Skeletal muscle satellite cell (primary cell): Measurements from ENCODE around the gene METTL27.
"Not testable (repeated sequence)": the region's sequence is repeated elsewhere in the genome, so short reads cannot be mapped to it uniquely, and the experiment has no call there.

ENCODE experiments used
- H3K27me3 ChIP-seq: 2 replicates; pipeline ENCODE4 v1.7.0; 2013; ENCODE audit warnings: low read length; ENCODE audit not compliant: control insufficient read depth, insufficient read depth
- H3K36me3 ChIP-seq: 2 replicates; pipeline ENCODE4 v1.7.0; 2013; ENCODE audit warnings: mild to moderate bottlenecking, control low read depth, low read length; ENCODE audit not compliant: insufficient read depth
- H3K4me1 ChIP-seq: 2 replicates; pipeline ENCODE4 v1.7.0; 2013; ENCODE audit warnings: low read length; ENCODE audit not compliant: control insufficient read depth, insufficient read depth
- H3K4me2 ChIP-seq: 2 replicates; pipeline ENCODE4 v1.7.0; 2013; ENCODE audit warnings: mild to moderate bottlenecking, low read length
- H3K4me3 ChIP-seq: 2 replicates; pipeline ENCODE4 v1.7.0; 2013; ENCODE audit warnings: low read length
- H3K9ac ChIP-seq: 2 replicates; pipeline ENCODE4 v1.7.0; 2013; ENCODE audit warnings: mild to moderate bottlenecking, low read depth, low read length, moderate library complexity
- H3K9me3 ChIP-seq: replicated peaks from 2 replicates; pipeline ENCODE4 v1.7.0; 2013; ENCODE audit warnings: mild to moderate bottlenecking, control low read depth, low read length

Gene METTL27

DNA sequence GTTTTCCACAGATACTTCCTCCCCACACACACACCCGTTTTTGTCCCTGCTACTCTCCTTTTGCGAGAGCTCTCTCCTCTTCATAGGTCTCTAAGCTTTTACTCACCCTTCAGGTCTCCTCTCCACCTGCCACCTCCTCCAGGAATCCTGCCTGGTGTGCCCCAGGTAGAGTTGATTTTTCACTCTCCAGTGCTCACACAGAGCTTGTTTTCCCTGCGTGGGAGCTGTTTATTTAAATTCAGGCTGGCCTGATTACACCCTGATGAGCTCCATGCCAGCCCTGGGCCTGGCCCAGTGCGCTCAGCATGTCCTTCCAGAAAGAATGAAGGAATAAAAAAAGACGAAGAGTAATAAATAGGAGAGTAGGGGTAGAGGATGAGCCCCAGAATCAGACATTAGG, 19.1 kb downstream of the METTL27 start:
- Histone ChIP-seq H3K4me3 (peak overlapping the region; percentile 18), H3K9me3 (no peaks in the 10 kb centered on the region), H3K9ac (peak overlapping the region; percentile 62), H3K27me3 (no peaks in the 10 kb centered on the region), H3K36me3 (no peaks in the 10 kb centered on the region), H3K4me2 (peak overlapping the region; percentile 77), H3K4me1 (peaks cover 29% of the 10 kb centered on the region)

DNA sequence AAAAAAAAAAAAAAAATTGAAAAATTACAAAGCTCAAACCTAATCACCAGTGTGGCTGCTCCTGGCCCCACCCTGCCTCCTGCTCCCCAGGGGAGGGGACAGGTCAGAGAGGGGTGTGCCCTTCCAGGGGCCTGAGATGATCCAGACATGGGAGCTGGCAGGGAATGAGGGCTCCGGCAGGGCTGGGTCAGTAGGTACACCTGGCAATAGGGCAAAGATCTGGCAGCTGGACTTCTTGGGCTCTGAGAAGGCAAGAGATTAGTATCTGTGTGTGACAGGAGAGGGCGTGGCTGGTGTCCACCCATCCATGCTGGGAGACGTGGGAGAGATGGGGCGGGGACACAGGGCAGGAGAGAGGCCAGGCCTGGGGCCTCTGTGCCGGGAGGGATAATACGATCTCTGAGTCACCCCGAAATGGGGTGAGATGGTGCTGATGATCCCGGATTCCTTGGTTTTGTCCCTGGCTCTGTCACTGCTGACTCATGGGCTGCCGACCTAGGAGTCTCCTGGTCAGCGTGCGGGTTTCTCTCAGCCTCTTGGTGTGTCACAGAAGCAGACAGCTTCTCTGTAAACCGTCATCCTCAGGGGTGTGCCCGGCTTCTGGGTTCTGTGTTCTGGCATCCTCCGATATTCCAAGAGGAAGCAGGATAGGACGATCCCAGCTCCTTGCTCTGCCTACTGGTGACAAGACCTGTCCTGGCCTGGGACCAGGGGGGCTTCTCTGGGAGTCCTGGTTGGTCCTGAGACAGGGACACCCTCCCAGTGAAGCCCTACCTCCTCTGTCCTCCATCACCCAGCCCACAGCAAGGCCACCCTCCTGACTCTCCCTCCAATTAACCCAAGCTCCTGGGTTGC, 19.8 kb downstream of the METTL27 start:
- Histone ChIP-seq H3K27me3 (no peaks in the 10 kb centered on the region), H3K9me3 (no peaks in the 10 kb centered on the region), H3K4me1 (peaks cover 23% of the 10 kb centered on the region), H3K4me2 (peak overlapping the region; percentile 77), H3K4me3 (peak overlapping the region; percentile 33), H3K9ac (peak overlapping the region; percentile 62), H3K36me3 (no peaks in the 10 kb centered on the region)

- H3K4me1 ChIP-seq: peaks cover 21% of the 10 kb centered on the region
- not testable (repeated sequence) for H3K4me2 ChIP-seq, H3K36me3 ChIP-seq, H3K27me3 ChIP-seq, H3K9me3 ChIP-seq, H3K4me3 ChIP-seq, H3K9ac ChIP-seq
Measured at GRCh38 chr7:73821597-73822285, 20.6 kb downstream of the METTL27 start.

DNA sequence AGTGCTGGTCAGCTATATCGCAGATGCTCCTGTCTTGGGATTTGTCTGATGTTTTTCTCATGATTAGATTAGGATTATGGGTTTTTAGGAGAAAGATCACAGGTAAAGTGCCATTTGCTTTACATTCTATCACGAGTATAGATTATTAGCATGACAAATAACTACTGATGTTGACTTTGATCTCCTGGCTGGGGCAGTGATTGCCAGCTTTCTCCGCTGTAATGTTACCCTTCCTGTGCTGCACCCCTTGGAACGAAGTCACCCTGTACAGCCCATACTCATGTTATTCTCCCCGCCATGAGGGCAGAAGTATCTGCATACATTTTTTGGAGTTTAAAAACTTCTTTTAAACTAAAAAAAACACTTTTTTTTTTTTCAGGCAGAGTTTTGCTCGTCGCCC, 22.3 kb downstream of the METTL27 start:
- Histone ChIP-seq H3K9ac (no peak overlapping the region), H3K4me2 (no peak overlapping the region), H3K36me3 (no peaks in the 10 kb centered on the region), H3K27me3 (no peaks in the 10 kb centered on the region), H3K4me3 (no peak overlapping the region), H3K4me1 (peaks cover 20% of the 10 kb centered on the region), H3K9me3 (no peaks in the 10 kb centered on the region)

- peaks cover under 1% of the 10 kb centered on the region for H3K4me1 ChIP-seq
- H3K9me3 ChIP-seq: no peaks in the 10 kb centered on the region
- no peaks in the 10 kb centered on the region for H3K27me3 ChIP-seq
- H3K4me3 ChIP-seq: no peak overlapping the region
- no peaks in the 10 kb centered on the region for H3K36me3 ChIP-seq
- H3K9ac ChIP-seq: no peak overlapping the region
- no peak overlapping the region for H3K4me2 ChIP-seq
Measured at GRCh38 chr7:73817121-73817520, 25.2 kb downstream of the METTL27 start.

DNA sequence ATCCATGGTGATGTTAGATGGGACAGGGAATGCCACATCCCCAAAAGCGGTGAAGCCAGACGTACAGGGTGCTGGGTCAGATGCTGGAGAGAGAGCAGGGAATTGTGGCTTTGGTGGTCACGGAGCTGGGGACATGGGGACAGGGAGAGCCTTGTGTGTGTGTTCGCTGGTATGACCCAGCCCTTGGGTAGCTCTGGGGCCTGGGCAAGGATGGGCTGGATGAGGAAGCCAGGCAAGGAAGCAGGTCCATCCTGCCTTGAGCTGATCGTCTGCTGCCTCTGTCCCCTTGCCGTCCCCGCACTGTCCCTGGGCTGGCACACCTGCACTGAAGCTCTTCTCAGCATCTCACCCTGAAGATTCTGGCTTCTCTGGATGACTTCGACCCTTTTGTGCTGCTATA, 26.9 kb downstream of the METTL27 start:
- Histone ChIP-seq H3K9me3 (no peaks in the 10 kb centered on the region), H3K4me2 (no peak overlapping the region), H3K36me3 (no peaks in the 10 kb centered on the region), H3K4me1 (no peaks in the 10 kb centered on the region), H3K9ac (no peak overlapping the region), H3K4me3 (no peak overlapping the region), H3K27me3 (no peaks in the 10 kb centered on the region)

- no peaks in the 10 kb centered on the region for H3K4me1 ChIP-seq
- H3K36me3 ChIP-seq: no peaks in the 10 kb centered on the region
- no peaks in the 10 kb centered on the region for H3K27me3 ChIP-seq
- no peaks in the 10 kb centered on the region for H3K9me3 ChIP-seq
- H3K4me2 ChIP-seq: no peak overlapping the region
- H3K4me3 ChIP-seq: no peak overlapping the region
- H3K9ac ChIP-seq: no peak overlapping the region
Measured at GRCh38 chr7:73812996-73813395, 29.3 kb downstream of the METTL27 start.

DNA sequence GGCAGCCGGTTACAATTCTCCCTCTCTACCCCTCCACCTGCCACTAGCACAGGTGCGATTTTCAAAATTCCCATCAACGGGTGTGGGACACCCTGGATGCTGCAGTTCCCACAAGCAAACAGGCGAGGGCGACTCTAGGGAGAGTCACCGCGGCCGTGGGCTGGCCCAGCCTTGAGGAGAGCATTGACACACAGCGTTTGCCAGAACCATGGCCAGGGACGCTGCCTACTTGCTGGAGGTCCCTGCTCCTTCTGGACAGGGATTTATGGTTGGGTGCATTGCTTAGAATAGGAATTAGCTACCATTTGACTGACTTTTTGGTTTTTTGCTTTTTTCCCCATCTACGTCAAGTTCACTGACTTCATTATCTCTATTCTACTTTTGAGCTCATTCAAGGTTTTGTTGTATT, 30.6 kb downstream of the METTL27 start:
- Histone ChIP-seq H3K9ac (no peak overlapping the region), H3K27me3 (no peaks in the 10 kb centered on the region), H3K4me1 (no peaks in the 10 kb centered on the region), H3K4me3 (no peak overlapping the region), H3K9me3 (no peaks in the 10 kb centered on the region), H3K36me3 (no peaks in the 10 kb centered on the region), H3K4me2 (no peak overlapping the region)

GRCh38 chr7:73810998-73811360, 31.3 kb downstream of the METTL27 start:
- H3K4me2 ChIP-seq: no peak overlapping the region
- H3K9ac ChIP-seq: no peak overlapping the region
- no peaks in the 10 kb centered on the region for H3K27me3 ChIP-seq
- H3K36me3 ChIP-seq: no peaks in the 10 kb centered on the region
- H3K4me3 ChIP-seq: no peak overlapping the region
- H3K4me1 ChIP-seq: no peaks in the 10 kb centered on the region
- H3K9me3 ChIP-seq: no peaks in the 10 kb centered on the region

DNA sequence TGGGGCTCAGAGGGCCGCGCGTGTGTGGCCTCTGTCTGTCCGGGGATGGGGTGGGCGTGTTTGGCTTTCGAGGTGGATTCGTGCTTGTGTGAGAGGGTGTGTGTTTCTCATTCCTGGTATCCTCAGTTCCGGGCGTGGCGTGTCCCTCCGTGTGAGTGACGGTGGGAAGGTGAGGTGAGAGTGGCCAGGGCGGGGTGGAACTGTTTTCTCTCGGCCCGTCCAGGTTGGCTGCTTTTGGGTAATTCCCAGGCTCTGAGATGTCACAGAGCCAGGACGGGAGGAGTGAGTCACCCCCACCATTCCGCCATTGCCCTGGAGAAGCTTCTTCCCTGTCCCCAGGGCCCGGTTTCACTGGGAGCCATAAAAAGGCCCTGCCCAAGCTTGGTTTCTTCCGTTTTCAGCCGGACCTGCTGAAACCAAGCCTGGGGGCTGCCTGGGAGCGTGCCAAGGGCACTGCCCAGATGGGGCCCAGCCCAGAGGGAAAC, 32.8 kb downstream of the METTL27 start:
- Histone ChIP-seq H3K4me3 (no peak overlapping the region), H3K9me3 (no peaks in the 10 kb centered on the region), H3K27me3 (no peaks in the 10 kb centered on the region), H3K9ac (no peak overlapping the region), H3K4me1 (no peaks in the 10 kb centered on the region), H3K4me2 (no peak overlapping the region), H3K36me3 (no peaks in the 10 kb centered on the region)

DNA sequence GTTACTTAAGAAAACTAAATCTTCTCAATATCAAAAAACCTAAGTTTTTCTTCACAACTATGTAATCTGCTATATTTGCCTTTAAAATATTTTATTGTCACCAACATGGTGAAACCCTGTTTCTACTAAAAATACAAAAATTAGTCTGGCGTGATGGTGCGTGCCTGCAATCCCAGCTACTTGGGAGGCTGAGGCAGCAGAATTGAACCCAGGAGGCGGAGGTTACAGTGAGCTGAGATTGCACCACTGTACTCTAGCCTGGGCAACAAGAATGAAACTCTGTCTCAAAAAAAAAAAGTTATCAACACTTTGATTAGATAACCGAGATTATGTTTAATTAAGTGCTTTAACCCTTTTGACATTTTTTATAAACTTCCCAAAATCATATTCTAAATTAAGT, 39.9 kb downstream of the METTL27 start:
- Histone ChIP-seq H3K27me3 (no peaks in the 10 kb centered on the region), H3K4me1 (no peaks in the 10 kb centered on the region), H3K4me3 (no peak overlapping the region), H3K9me3 (no peaks in the 10 kb centered on the region), H3K9ac (no peak overlapping the region), H3K4me2 (no peak overlapping the region), H3K36me3 (no peaks in the 10 kb centered on the region)

DNA sequence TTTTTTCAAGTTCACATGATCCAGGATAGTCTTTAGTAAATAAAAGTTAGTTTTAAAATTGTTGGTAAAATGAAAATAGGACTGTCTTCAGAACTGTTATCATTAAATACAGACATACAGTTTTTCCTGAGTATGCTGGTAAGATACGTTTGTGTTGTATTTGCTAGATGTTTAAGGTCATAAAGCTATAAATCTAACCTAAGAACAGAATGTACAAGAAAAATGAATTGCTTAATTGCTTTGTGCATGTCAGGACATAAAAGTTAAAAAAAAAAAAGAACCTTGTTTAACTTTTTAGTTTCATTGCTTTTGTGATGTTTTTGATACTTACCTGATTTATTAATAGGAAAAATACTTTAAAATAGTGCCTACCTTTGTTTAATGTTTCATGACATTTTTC, 40.7 kb downstream of the METTL27 start:
- Histone ChIP-seq H3K9ac (no peak overlapping the region), H3K27me3 (no peaks in the 10 kb centered on the region), H3K4me1 (no peaks in the 10 kb centered on the region), H3K36me3 (no peaks in the 10 kb centered on the region), H3K4me2 (no peak overlapping the region), H3K4me3 (no peak overlapping the region), H3K9me3 (no peaks in the 10 kb centered on the region)
